Measurements from ENCODE around the gene NOLC1. TPM values are rescaled to one million over a fixed set of nuclear protein-coding genes. Genes with fewer than 3 reads are reported as not detected.

Gene NOLC1
- 42.9 and 51.5 TPM in 2 replicates for total RNA-seq

GRCh38 chr10:102151774-102152544 lies at the start of gene NOLC1:
TSS of gene NOLC1 (plus strand) at chr10:102152389. CDS start at chr10:102152411, 22 bp downstream.

DNA sequence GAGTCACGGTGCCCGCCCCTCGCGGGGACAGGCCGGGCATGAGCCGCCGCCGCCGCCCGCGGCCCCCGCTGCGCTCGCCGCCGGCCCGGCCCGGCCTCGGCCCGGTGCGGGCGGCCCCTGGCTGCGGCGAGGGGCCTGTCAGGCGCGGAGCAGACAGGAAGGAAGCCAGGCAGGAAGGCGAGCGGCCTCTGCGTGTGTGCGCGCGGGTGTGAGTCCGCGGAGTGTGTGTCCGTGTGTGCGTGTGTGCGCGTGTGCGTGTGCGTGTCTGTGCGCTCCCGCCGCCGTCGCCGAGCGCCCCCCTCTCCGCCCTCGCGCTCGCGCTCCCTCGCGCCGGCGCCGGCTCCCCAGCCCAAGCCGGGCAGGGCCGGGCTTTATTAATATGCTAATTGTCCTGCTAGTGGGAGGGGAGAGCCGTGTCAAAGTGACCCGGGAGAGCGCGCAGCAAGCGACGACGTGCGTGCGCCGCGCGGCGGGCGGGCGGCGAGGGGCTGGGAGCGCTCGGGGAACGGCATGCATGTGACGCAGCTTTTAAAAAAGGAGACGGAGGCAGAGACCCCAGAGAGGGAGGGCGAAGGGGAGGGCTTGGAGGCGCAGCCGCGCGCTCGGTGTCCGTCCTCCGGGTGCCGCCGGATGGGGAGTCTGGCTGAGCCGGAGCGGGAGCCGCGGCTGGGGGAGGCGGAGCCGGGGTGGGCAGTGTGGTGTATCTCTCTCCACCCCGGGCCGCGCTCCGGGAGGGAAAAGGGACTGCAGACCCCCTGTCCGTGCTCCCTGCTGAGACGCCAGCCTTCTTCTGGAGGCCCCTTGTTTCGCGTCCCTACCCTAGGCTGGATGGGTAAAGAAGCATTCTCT lies 31.8 kb upstream of the NOLC1 start, which contains the start of gene LDB1:
TSS of gene LDB1 (minus strand) at position 227 of the 849 bp plus-strand sequence. CDS start 258 bp downstream, outside the sequence.

GRCh38 chr10:102132563-102133372 lies 19.4 kb upstream of the NOLC1 start, which contains the start of gene PPRC1:
TSS of gene PPRC1 (plus strand) at chr10:102133040. CDS start at chr10:102133069, 29 bp downstream.

Other genes with a start within 250 kb of the NOLC1 start
- 5.8 and 10.3 TPM in 2 replicates for gene ARMH3, start 96.2 kb upstream of the NOLC1 start, total RNA-seq
- gene HPS6, start 87.0 kb upstream of the NOLC1 start, total RNA-seq, result 35.4 and 36.6 TPM in 2 replicates
- 24.0 and 25.5 TPM in 2 replicates for gene LDB1, start 32.0 kb upstream of the NOLC1 start, total RNA-seq
- gene PPRC1, start 19.3 kb upstream of the NOLC1 start, total RNA-seq, result 10.0 and 12.0 TPM in 2 replicates
- gene ELOVL3, start 73.9 kb downstream of the NOLC1 start, total RNA-seq, result not detected in 2 replicates
- not detected in 2 replicates for gene PITX3, start 89.1 kb downstream of the NOLC1 start, total RNA-seq
- 13.3 and 13.8 TPM in 2 replicates for gene GBF1, start 93.1 kb downstream of the NOLC1 start, total RNA-seq
- 10.4 and 16.7 TPM in 2 replicates for gene NFKB2, start 243.3 kb downstream of the NOLC1 start, total RNA-seq

All from epithelial cell of umbilical artery (primary cell).